ENCODE results near the gene IFITM2.

DNA sequence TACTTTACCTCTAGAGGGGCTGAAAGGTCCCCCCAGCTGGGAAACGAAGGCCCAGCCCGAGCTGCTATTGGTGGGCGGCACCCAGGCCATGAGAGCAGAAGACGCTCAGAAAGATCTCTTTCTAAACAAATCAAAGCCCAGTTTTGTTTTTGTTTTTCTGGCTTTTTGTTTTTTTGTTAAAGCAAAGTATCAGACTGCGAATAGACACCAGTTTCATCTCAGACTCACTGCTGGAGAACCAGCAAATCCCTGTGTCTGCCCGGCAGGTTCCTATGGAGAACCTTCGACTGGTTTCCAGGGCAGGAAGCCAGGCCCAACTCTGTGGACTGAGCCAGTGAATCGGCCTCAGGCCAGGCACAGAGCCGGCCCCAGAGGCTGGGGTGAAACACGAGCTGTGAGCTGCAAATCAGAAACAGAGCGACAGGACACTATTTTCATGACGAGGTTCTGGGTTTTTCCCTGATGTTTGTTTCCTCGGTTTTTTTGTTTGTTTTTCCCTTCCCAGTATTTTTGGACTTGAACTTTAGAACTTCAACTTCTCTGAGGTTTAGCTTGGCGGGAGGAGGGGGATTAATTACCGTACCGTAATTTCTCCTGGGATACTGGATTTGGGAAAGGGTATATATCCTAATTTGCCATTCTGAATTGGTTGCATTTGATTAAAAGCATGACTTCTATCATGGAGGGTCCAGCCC is 45.7 kb downstream of the IFITM2 start:
- TF ChIP-seq, protein P1, sequence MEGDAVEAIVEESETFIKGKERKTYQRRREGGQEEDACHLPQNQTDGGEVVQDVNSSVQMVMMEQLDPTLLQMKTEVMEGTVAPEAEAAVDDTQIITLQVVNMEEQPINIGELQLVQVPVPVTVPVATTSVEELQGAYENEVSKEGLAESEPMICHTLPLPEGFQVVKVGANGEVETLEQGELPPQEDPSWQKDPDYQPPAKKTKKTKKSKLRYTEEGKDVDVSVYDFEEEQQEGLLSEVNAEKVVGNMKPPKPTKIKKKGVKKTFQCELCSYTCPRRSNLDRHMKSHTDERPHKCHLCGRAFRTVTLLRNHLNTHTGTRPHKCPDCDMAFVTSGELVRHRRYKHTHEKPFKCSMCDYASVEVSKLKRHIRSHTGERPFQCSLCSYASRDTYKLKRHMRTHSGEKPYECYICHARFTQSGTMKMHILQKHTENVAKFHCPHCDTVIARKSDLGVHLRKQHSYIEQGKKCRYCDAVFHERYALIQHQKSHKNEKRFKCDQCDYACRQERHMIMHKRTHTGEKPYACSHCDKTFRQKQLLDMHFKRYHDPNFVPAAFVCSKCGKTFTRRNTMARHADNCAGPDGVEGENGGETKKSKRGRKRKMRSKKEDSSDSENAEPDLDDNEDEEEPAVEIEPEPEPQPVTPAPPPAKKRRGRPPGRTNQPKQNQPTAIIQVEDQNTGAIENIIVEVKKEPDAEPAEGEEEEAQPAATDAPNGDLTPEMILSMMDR (optimal IDR thresholded peaks at IDR 0.05 in 1 of 3, IDR thresholded peaks at IDR 0.05 in 1 of 3, conservative IDR thresholded peaks at IDR 0.05 in 1 of 3; ENCODE audit: extremely low read depth in 1 of 3, insufficient read depth in 2 of 3, low read length in 3 of 3), result no peak
- no peak for TF ChIP-seq EZH2 (IDR thresholded peaks at IDR 0.05; ENCODE audit: low read length)
